ENCODE results near the gene CCDC149. TPM values are rescaled to one million over a fixed set of nuclear protein-coding genes. Genes with fewer than 3 reads are reported as not detected.

Gene CCDC149
- total RNA-seq, 1 experiment from 2014 or later, result 7.9 TPM

DNA sequence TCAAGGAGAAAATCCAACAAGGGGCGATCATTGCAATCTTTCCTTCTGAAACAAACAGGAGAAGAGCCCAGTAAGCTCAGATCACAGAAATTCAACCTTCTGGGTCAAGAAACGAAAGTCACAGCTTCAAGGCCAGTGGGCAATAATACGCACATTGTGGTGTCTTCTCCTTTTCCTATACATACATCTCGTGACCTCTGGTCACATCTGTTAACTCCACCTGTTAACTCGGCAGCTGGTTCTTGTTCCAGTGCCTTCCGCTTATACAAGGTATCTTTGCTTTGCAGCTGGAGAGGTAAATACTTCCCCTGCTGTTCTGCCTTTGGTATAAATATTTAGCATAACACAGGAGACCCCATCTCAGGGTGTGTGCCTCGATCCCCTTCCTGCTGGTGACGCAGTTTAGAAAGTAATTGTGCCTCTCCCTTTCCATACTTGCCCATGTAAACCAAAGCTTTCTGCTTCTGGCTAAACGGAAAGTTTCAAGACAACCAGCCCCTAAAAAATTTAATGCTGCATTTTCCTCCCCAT lies 45.0 kb downstream of the CCDC149 start:
- ChIA-PET POLR2A (ENCODE audit: unreplicated experiment) (no interaction called here), CTCF (no interaction called here)
- no peak overlapping the region for H3K4me3 ChIP-seq (ENCODE audit: low read length)
- ATAC-seq, result no peak
- H3F3A ChIP-seq (ENCODE audit: low read length, unreplicated experiment), result no peaks in the 10 kb centered on the region
- H3K27me3 ChIP-seq (ENCODE audit: low read length), result no peaks in the 10 kb centered on the region
- TF ChIP-seq, protein P1, sequence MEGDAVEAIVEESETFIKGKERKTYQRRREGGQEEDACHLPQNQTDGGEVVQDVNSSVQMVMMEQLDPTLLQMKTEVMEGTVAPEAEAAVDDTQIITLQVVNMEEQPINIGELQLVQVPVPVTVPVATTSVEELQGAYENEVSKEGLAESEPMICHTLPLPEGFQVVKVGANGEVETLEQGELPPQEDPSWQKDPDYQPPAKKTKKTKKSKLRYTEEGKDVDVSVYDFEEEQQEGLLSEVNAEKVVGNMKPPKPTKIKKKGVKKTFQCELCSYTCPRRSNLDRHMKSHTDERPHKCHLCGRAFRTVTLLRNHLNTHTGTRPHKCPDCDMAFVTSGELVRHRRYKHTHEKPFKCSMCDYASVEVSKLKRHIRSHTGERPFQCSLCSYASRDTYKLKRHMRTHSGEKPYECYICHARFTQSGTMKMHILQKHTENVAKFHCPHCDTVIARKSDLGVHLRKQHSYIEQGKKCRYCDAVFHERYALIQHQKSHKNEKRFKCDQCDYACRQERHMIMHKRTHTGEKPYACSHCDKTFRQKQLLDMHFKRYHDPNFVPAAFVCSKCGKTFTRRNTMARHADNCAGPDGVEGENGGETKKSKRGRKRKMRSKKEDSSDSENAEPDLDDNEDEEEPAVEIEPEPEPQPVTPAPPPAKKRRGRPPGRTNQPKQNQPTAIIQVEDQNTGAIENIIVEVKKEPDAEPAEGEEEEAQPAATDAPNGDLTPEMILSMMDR (conservative IDR thresholded peaks at IDR 0.05; ENCODE audit: low read depth, low read length), result no peak
- TF ChIP-seq EZH2phosphoT487 (IDR thresholded peaks at IDR 0.05; ENCODE audit: borderline replicate concordance, low read length), result no peak
- intact Hi-C loops (cut with micrococcal nuclease), result no loop called here
- BruUV-seq (replicated peaks), result no TSS peak
- no peak overlapping the region for H3K4me2 ChIP-seq (ENCODE audit: low read length)
- peaks cover 11% of the 10 kb centered on the region; the same call in 1 of the 2 replicates for H3K36me3 ChIP-seq (ENCODE audit: low read depth, low read length)
- H3K9me2 ChIP-seq (replicated peaks; ENCODE audit: low read length), result no peaks in the 10 kb centered on the region
- no peaks in the 10 kb centered on the region for H3K4me1 ChIP-seq (ENCODE audit: insufficient read depth, low read length)
- no peaks in the 10 kb centered on the region for H3K79me2 ChIP-seq (ENCODE audit: low read length)
- H3K27ac ChIP-seq (ENCODE audit: low read length), result no peak overlapping the region
- no peak overlapping the region for H3K9ac ChIP-seq (ENCODE audit: low read length)
- no peaks in the 10 kb centered on the region for H3K9me3 ChIP-seq (ENCODE audit: low read length)
- H4K20me1 ChIP-seq (ENCODE audit: low read length), result no peaks in the 10 kb centered on the region
- no peak for DNase-seq
- no peak overlapping the region for H2AFZ ChIP-seq (ENCODE audit: low read length)

DNA sequence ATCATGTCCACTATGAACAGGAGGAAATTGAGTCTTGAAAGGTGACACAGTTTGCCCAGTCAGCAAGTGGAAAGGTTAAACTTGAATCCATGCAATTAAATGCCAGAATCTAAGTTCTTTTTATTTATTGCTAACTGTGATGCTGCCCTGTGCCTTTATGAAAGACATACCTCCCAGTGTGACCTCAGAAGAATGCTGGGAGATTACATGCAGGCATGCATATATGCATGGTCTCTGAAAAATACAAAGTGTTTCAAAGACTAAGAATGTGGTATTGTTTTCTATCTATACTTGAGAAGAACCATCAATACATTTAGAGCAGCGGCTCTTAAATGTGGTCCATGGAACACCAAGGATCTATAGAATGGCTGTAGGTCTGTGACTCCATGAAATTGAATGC lies 45.6 kb downstream of the CCDC149 start:
- ChIA-PET POLR2A (ENCODE audit: unreplicated experiment) (no interaction called here), CTCF (no interaction called here)
- Histone ChIP-seq H2AFZ (ENCODE audit: low read length) (no peak overlapping the region), H3K4me3 (ENCODE audit: low read length) (no peak overlapping the region), H3K9me2 (replicated peaks; ENCODE audit: low read length) (no peaks in the 10 kb centered on the region), H3K4me1 (ENCODE audit: insufficient read depth, low read length) (no peaks in the 10 kb centered on the region), H3K9ac (ENCODE audit: low read length) (no peak overlapping the region), H3K9me3 (ENCODE audit: low read length) (no peaks in the 10 kb centered on the region), H3K79me2 (ENCODE audit: low read length) (no peaks in the 10 kb centered on the region), H3K27ac (ENCODE audit: low read length) (no peak overlapping the region), H3K36me3 (ENCODE audit: low read depth, low read length) (peaks cover 15% of the 10 kb centered on the region; the same call in 1 of the 2 replicates), H3F3A (ENCODE audit: low read length, unreplicated experiment) (no peaks in the 10 kb centered on the region), H4K20me1 (ENCODE audit: low read length) (no peaks in the 10 kb centered on the region), H3K4me2 (ENCODE audit: low read length) (no peak overlapping the region), H3K27me3 (ENCODE audit: low read length) (no peaks in the 10 kb centered on the region)
- DNase-seq (no peak), ATAC-seq (no peak)
- intact Hi-C loops (cut with micrococcal nuclease), result no loop called here
- TF ChIP-seq, protein P1 (conservative IDR thresholded peaks at IDR 0.05; ENCODE audit: low read depth, low read length), result no peak
- TF ChIP-seq EZH2 (IDR thresholded peaks at IDR 0.05; ENCODE audit: low read length, unreplicated experiment), result no peak
- no peak for TF ChIP-seq EZH2phosphoT487 (IDR thresholded peaks at IDR 0.05; ENCODE audit: borderline replicate concordance, low read length)
- BruUV-seq (replicated peaks), result no TSS peak

DNA sequence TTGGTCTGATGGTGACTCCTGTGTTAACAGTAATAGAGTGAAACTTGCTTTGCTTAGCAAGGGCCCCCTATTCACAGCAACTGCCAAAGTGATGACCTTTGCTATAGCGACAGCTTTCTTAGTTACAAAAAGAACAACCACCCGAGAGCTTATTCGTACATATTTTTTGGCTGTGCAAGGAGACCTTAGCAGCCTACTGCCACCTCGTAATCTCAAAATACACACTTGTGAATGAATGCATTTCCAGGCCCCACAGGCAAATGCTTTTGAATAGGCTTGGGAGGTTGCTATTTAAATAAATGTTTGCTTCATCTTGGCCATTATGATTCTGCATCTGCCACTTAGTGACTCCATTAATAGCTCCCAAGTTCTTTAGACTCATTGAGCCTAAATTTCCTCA lies 47.4 kb downstream of the CCDC149 start:
- no peak overlapping the region for H3K9ac ChIP-seq (ENCODE audit: low read length)
- no peaks in the 10 kb centered on the region for H3K27me3 ChIP-seq (ENCODE audit: low read length)
- H3F3A ChIP-seq (ENCODE audit: low read length, unreplicated experiment), result no peaks in the 10 kb centered on the region
- no peaks in the 10 kb centered on the region for H3K9me2 ChIP-seq (replicated peaks; ENCODE audit: low read length)
- CTCF ChIA-PET, result no interaction called here
- H3K4me3 ChIP-seq (ENCODE audit: low read length), result no peak overlapping the region
- no peak overlapping the region for H3K4me2 ChIP-seq (ENCODE audit: low read length)
- H4K20me1 ChIP-seq (ENCODE audit: low read length), result no peaks in the 10 kb centered on the region
- intact Hi-C loops (cut with micrococcal nuclease), result no loop called here
- TF ChIP-seq, protein P1 (conservative IDR thresholded peaks at IDR 0.05; ENCODE audit: low read depth, low read length), result no peak
- TF ChIP-seq EZH2phosphoT487 (IDR thresholded peaks at IDR 0.05; ENCODE audit: borderline replicate concordance, low read length) (no peak), EZH2 (IDR thresholded peaks at IDR 0.05; ENCODE audit: low read length, unreplicated experiment) (no peak)
- H3K9me3 ChIP-seq (ENCODE audit: low read length), result no peaks in the 10 kb centered on the region
- peaks cover 15% of the 10 kb centered on the region; the same call in 1 of the 2 replicates for H3K36me3 ChIP-seq (ENCODE audit: low read depth, low read length)
- no peak overlapping the region for H2AFZ ChIP-seq (ENCODE audit: low read length)
- ATAC-seq (no peak), DNase-seq (no peak)
- no peaks in the 10 kb centered on the region for H3K4me1 ChIP-seq (ENCODE audit: insufficient read depth, low read length)
- no peaks in the 10 kb centered on the region for H3K79me2 ChIP-seq (ENCODE audit: low read length)
- no peak overlapping the region for H3K27ac ChIP-seq (ENCODE audit: low read length)
- POLR2A ChIA-PET (ENCODE audit: unreplicated experiment), result no interaction called here
- no TSS peak for BruUV-seq (replicated peaks)
